HepG2 (cell line): ENCODE data around the gene INPP1. TPM values are rescaled to one million over a fixed set of nuclear protein-coding genes. Genes with fewer than 3 reads are reported as not detected.

ENCODE experiments used
- EZH2 ChIP-seq: conservative IDR thresholded peaks from 2 replicates; pipeline ENCODE4 v1.6.1; 2012; ENCODE audit warnings: mild to moderate bottlenecking, low read depth, low read length, moderate library complexity
- GLMP ChIP-seq: sonication (generic); formaldehyde crosslinking; IDR thresholded peaks from 2 replicates; pipeline ENCODE4 v1.9.0; 2021; ENCODE audit warnings: missing genetic modification reagents, mild to moderate bottlenecking, borderline replicate concordance
- JUN ChIP-seq: sonication (generic); formaldehyde crosslinking; IDR thresholded peaks from 2 replicates; pipeline ENCODE4 v1.4.0; 2020; ENCODE audit warnings: mild to moderate bottlenecking, missing genetic modification reagents
- KDM5A ChIP-seq: fragments of 200-600 bp; sonication (generic); IDR thresholded peaks from 2 replicates; pipeline ENCODE4 v1.7.0; 2018; ENCODE audit warnings: antibody characterized with exemption, mild to moderate bottlenecking, low read length, borderline replicate concordance
- MXD1 ChIP-seq: sonication (generic); formaldehyde crosslinking; IDR thresholded peaks from 2 replicates; pipeline ENCODE4 v1.4.0; 2020; ENCODE audit warnings: mild to moderate bottlenecking, missing genetic modification reagents
- NR2C2 ChIP-seq: sonication (generic); formaldehyde crosslinking; IDR thresholded peaks from 2 replicates; pipeline ENCODE4 v1.4.0; 2020; ENCODE audit warnings: missing genetic modification reagents, mild to moderate bottlenecking, moderate library complexity, borderline replicate concordance
- SKIL ChIP-seq: sonication (generic); formaldehyde crosslinking; IDR thresholded peaks from 2 replicates; pipeline ENCODE4 v1.8.0; 2022; ENCODE audit warnings: missing genetic modification reagents, mild to moderate bottlenecking, moderate library complexity, borderline replicate concordance
- SNAPC5 ChIP-seq: sonication (generic); formaldehyde crosslinking; IDR thresholded peaks from 2 replicates; pipeline ENCODE4 v1.8.1; 2023; ENCODE audit warnings: mild to moderate bottlenecking, missing genetic modification reagents, borderline replicate concordance
- ZBTB42 ChIP-seq: sonication (generic); formaldehyde crosslinking; IDR thresholded peaks from 2 replicates; pipeline ENCODE4 v1.5.0; 2020; ENCODE audit warnings: mild to moderate bottlenecking, missing genetic modification reagents
- ZNF34 ChIP-seq: sonication (generic); formaldehyde crosslinking; IDR thresholded peaks from 2 replicates; pipeline ENCODE4 v1.4.0; 2020; ENCODE audit warnings: mild to moderate bottlenecking, missing genetic modification reagents, borderline replicate concordance
- ZNF646 ChIP-seq: sonication (generic); formaldehyde crosslinking; IDR thresholded peaks from 2 replicates; pipeline ENCODE4 v1.9.0; 2021; ENCODE audit warnings: mild to moderate bottlenecking, missing genetic modification reagents
- ZNF709 ChIP-seq: sonication (generic); formaldehyde crosslinking; IDR thresholded peaks from 2 replicates; pipeline ENCODE4 v1.5.0; 2020; ENCODE audit warnings: mild to moderate bottlenecking, missing genetic modification reagents
- ZNF850 ChIP-seq: sonication (generic); formaldehyde crosslinking; conservative IDR thresholded peaks from 2 replicates; pipeline ENCODE4 v1.9.0; 2021; ENCODE audit warnings: mild to moderate bottlenecking, missing genetic modification reagents
- ZSCAN5A ChIP-seq: sonication (generic); formaldehyde crosslinking; IDR thresholded peaks from 2 replicates; pipeline ENCODE4 v1.8.0; 2022; ENCODE audit warnings: mild to moderate bottlenecking, missing genetic modification reagents, borderline replicate concordance
- polyA plus RNA-seq, 8 experiments: library from polyadenylated mRNA; depleted of rRNA in 3 of 8; stranded (reverse) in 7 of 8; unstranded in 1 of 8; fragments of >200 nt; fragmentation: Illumina TruSeq in 4 of 8; extraction: Trizol in 4 of 8; gene quantifications; 2 replicates each; pipeline versions ENCODE4 v1.2.1 to v1.2.3, GENCODE V29; 2011 to 2016; ENCODE audit warnings: low read depth in 4 of 8, missing spikeins in 1 of 8, mixed read lengths in 1 of 8; ENCODE audit not compliant: insufficient read depth in 1 of 8
- total RNA-seq, 5 experiments: library from RNA; depleted of rRNA; stranded (reverse); fragments of >200 nt; fragmentation: Illumina TruSeq; extraction: Trizol; gene quantifications; 2 replicates each; pipeline ENCODE4 v1.2.3, GENCODE V29; 2016; ENCODE audit warnings: low read depth in 1 of 5

The INPP1 gene
- total and polyA plus RNA-seq, 2 of the 13 experiments (the other 11 are each of a cell fraction or from before 2014, with no cell fraction given): 10.0 to 13.3 TPM

GRCh38 chr2:190318931-190319554 is 24.3 kb upstream of the INPP1 start (continued):
- no peak for TF ChIP-seq SNAPC5 (CRISPR knock-in tag)
- no peak for TF ChIP-seq GLMP (CRISPR knock-in tag)
- TF ChIP-seq ZNF709 (CRISPR knock-in tag): peak; percentile 56; the same call in 1 of the 2 replicates
- no peak for TF ChIP-seq JUN
- TF ChIP-seq NR2C2 (CRISPR knock-in tag): no peak
- no peak for TF ChIP-seq MXD1
- no peak for TF ChIP-seq ZNF34 (CRISPR knock-in tag)
- no peak for TF ChIP-seq ZNF850 (CRISPR knock-in tag)
- TF ChIP-seq ZSCAN5A (CRISPR knock-in tag): no peak
- TF ChIP-seq EZH2: no peak
- no peak for TF ChIP-seq SKIL (CRISPR knock-in tag)
- peak; percentile 33; the same call in 1 of the 2 replicates for TF ChIP-seq ZNF646 (CRISPR knock-in tag)
- 0 out of 2 replicates have a peak, but pooled peaks have one; percentile 44 for TF ChIP-seq KDM5A
- TF ChIP-seq ZBTB42 (CRISPR knock-in tag): no peak
